ENCODE measurements around the gene ATP2B3.

- TF ChIP-seq CTCF (IDR thresholded peaks at IDR 0.05; ENCODE audit: low read length) = no peak
- no peak for TF ChIP-seq EZH2 (optimal IDR thresholded peaks at IDR 0.05; ENCODE audit: low read depth, low read length)
- TF ChIP-seq EZH2phosphoT487 (IDR thresholded peaks at IDR 0.05; ENCODE audit: low read length) = no peak
Measured at GRCh38 chrX:153608806-153609205, 91.4 kb downstream of the ATP2B3 start.
